Testis (tissue), 3 donors: ENCODE results near the gene NCBP3. TPM values are rescaled to one million over a fixed set of nuclear protein-coding genes. Genes with fewer than 3 reads are reported as not detected.

Source experiments
- DNase-seq: peaks from one replicate; pipeline ENCODE4 v3.0.0-alpha.2; 2019
- H3K27ac ChIP-seq, 2 donors: fragments of 200-600 bp; sonication (generic); one replicate each; pipeline ENCODE4 v1.5.1; 2019
- H3K27me3 ChIP-seq: fragments of 200-600 bp; sonication (generic); one replicate; pipeline ENCODE4 v1.5.1; 2019
- H3K36me3 ChIP-seq: fragments of 200-600 bp; sonication (generic); one replicate; pipeline ENCODE4 v1.5.1; 2017; ENCODE audit warnings: low read depth; ENCODE audit errors: missing control alignments
- H3K4me1 ChIP-seq: fragments of 200-600 bp; sonication (generic); one replicate; pipeline ENCODE4 v1.5.1; 2019
- H3K4me3 ChIP-seq, 2 donors: fragments of 200-600 bp; sonication (generic); one replicate each; pipeline ENCODE4 v1.5.1; 2017 to 2019
- H3K9me3 ChIP-seq: fragments of 200-600 bp; sonication (generic); one replicate; pipeline ENCODE4 v1.5.1; 2017
- POLR2A ChIP-seq: fragments of 450-650 bp; IDR thresholded peaks from one replicate; pipeline ENCODE4 v1.6.1; 2017; ENCODE audit warnings: antibody characterized with exemption, mild to moderate bottlenecking, moderate library complexity
- WGBS, 2 donors: methylation state at CpG; one replicate each; pipeline ENCODE4 v1.1.5; 2018; 5-methylcytosine and 5-hydroxymethylcytosine counted together
- intact Hi-C: fragments of 100-400 bp; cut with DNase I; formaldehyde crosslinking; loops from one replicate; pipeline ENCODE4 v1.15.1; 2023; ENCODE audit warnings: low total_unique reads
- polyA plus RNA-seq: library from polyadenylated mRNA; stranded (reverse); fragments of 350-450 nt; fragmentation: Illumina TruSeq; extraction: RNeasy Lipid Tissue Mini Kit (QIAGEN cat#74804); gene quantifications from one replicate; pipeline ENCODE4 v1.2.3, GENCODE V29; 2014; ENCODE audit warnings: low read depth, low replicate concordance; ENCODE audit not compliant: insufficient read depth
- total RNA-seq, 2 donors: library from RNA; depleted of rRNA; stranded (reverse); fragments of >200 nt; gene quantifications; one replicate each; pipeline ENCODE4 v1.2.3, GENCODE V29; 2016
- TF ChIP-seq, protein P1 (sequence below), 3 experiments: fragments of 450-650 bp in 2 of 3; fragments of 200-600 bp in 1 of 3; sonication (generic) in 1 of 3; IDR thresholded peaks; one replicate each; pipeline ENCODE4 v1.5.1; 2016 to 2019; ENCODE audit warnings: antibody characterized with exemption in 3 of 3, mild to moderate bottlenecking in 2 of 3, moderate library complexity in 1 of 3

NCBP3 gene
- total and polyA plus RNA-seq, 3 donors from 2014 or later = 37.2 to 61.6 (median 37.7) TPM

- no peaks in the 10 kb centered on the region for H3K36me3 ChIP-seq
- H3K4me3 ChIP-seq = no peak overlapping the region
- no peak for TF ChIP-seq POLR2A
- no peak overlapping the region for H3K27ac ChIP-seq
- H3K4me1 ChIP-seq = peaks cover 18% of the 10 kb centered on the region
- DNase-seq = no peak
- H3K9me3 ChIP-seq = no peaks in the 10 kb centered on the region
- 75 to 77% methylated on average over 5 of the region's 5 CpGs for WGBS, 2 donors
- H3K27me3 ChIP-seq = no peaks in the 10 kb centered on the region
- intact Hi-C loops = no loop called here
These were observed 40.5 kb downstream of the NCBP3 start for GRCh38 chr17:3805581-3805980.

DNA sequence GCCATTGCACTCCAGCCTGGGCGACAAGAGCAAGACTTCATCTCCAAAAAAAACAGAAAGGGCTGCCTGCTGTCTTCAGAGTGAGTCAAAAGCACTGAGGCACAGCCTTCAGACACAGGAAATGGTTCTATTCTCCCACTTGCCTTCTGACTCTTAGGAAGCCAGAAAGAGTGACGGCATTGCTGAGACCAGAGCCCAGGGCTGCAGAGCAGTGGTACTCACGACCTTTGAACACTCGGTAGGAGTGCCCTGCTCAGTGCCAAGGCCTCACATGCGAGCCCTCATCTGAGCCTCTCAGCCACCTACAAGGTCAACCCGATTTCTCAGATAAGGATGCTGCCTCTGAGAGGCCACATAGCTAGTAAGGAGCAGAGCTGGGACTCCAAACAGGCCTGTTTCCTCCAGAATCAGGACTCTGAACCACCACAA is 41.5 kb downstream of the NCBP3 start:
- H3K9me3 ChIP-seq = no peaks in the 10 kb centered on the region
- TF ChIP-seq, protein P1, sequence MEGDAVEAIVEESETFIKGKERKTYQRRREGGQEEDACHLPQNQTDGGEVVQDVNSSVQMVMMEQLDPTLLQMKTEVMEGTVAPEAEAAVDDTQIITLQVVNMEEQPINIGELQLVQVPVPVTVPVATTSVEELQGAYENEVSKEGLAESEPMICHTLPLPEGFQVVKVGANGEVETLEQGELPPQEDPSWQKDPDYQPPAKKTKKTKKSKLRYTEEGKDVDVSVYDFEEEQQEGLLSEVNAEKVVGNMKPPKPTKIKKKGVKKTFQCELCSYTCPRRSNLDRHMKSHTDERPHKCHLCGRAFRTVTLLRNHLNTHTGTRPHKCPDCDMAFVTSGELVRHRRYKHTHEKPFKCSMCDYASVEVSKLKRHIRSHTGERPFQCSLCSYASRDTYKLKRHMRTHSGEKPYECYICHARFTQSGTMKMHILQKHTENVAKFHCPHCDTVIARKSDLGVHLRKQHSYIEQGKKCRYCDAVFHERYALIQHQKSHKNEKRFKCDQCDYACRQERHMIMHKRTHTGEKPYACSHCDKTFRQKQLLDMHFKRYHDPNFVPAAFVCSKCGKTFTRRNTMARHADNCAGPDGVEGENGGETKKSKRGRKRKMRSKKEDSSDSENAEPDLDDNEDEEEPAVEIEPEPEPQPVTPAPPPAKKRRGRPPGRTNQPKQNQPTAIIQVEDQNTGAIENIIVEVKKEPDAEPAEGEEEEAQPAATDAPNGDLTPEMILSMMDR (IDR thresholded peaks at IDR 0.05) = no peak
- TF ChIP-seq POLR2A = no peak
- DNase-seq = no peak
- H3K4me3 ChIP-seq = no peak overlapping the region
- WGBS, 2 donors = 55% methylated on average over 6 of the region's 6 CpGs
- no peak overlapping the region for H3K27ac ChIP-seq
- H3K27me3 ChIP-seq = no peaks in the 10 kb centered on the region
- peaks cover 18% of the 10 kb centered on the region for H3K4me1 ChIP-seq
- H3K36me3 ChIP-seq = no peaks in the 10 kb centered on the region
- intact Hi-C loops = no loop called here

- intact Hi-C loops = no loop called here
- no peak overlapping the region for H3K4me3 ChIP-seq
These were observed 42.8 kb downstream of the NCBP3 start for GRCh38 chr17:3803308-3803640.

DNA sequence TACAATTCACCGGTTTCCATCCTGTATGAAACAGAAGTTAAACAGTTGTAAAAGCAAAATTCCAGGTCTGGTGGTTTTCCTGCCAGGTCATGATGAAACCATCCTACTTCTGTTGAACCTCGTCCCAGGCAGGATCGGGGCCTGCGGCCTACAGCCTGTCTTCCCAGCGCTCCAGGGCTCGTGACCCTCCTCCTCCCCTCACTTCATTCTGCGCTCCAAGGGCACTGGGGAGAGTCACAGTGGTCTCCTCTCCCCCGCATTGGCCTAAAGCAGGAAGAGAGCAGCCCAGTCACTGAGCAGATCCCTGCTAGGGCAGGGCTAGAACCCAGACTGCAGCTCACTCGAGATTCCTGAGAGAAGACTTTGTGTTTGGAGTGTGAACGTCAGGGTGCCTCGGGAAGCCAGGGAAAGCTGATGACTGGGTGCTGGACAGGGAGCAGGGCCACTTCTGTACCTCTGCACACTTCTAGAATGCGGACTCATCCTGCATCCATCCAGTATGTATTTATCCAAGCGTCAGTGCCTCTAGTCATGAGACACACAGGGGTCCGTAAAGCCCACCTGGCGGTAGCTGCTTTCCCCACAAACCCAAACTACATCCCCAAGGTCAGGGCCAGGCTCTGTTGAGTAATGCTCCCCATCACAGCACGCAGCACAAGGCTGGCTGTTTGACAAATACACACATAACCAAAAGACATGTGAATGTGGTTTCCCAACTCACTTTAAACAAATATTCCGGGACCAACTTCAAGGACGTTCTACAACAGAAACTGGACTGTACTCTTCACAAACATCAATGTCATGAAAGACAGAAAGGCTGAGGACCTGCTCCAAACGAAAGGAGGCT is 43.4 kb downstream of the NCBP3 start:
- intact Hi-C loops = no loop called here
- WGBS, 2 donors = 42 to 56% methylated on average over 16 to 19 of the region's 19 CpGs
- no peaks in the 10 kb centered on the region for H3K27me3 ChIP-seq
- peaks cover 30% of the 10 kb centered on the region for H3K4me1 ChIP-seq
- H3K4me3 ChIP-seq = no peak overlapping the region
- peak overlapping the region; percentile 49 to 78 for H3K27ac ChIP-seq
- peak; percentile 70 for DNase-seq
- no peaks in the 10 kb centered on the region for H3K9me3 ChIP-seq
- no peak for TF ChIP-seq POLR2A
- TF ChIP-seq, protein P1 (IDR thresholded peaks at IDR 0.05) = no peak
- no peaks in the 10 kb centered on the region for H3K36me3 ChIP-seq

More at GRCh38 chr17:3803308-3803640, 42.8 kb downstream of the NCBP3 start:
- H3K27ac ChIP-seq = peak overlapping the region in 1 of 2 donors; percentile 78
- WGBS, 2 donors = 57 to 65% methylated on average over 5 of the region's 5 CpGs
- H3K36me3 ChIP-seq = no peaks in the 10 kb centered on the region
- H3K9me3 ChIP-seq = no peaks in the 10 kb centered on the region
- no peak for DNase-seq
- TF ChIP-seq, protein P1 (IDR thresholded peaks at IDR 0.05) = no peak
- TF ChIP-seq POLR2A = no peak
- no peaks in the 10 kb centered on the region for H3K27me3 ChIP-seq
- H3K4me1 ChIP-seq = peaks cover 28% of the 10 kb centered on the region

DNA sequence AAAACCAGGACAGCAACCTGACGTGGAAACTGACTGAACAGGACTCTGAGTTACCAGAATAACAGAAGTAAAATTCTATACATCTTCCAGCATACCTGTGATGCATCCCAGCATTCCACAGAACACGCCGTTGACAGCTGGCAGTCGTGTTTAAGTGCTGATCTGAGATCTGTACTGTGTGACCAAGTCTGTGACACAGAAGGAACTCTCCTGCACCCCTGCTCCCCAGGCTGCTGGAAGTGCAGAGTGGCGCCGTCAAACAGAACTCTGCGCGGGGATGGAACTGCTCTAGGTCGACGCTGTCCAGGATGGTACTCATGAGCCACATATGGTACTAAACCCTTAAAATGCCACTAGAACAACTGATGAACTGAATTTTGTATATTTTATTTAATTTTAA is 44.3 kb downstream of the NCBP3 start:
- WGBS, 2 donors = 94 to 96% methylated on average over 10 of the region's 10 CpGs
- H3K4me3 ChIP-seq = no peak overlapping the region
- DNase-seq = no peak
- intact Hi-C loops = no loop called here
- H3K36me3 ChIP-seq = no peaks in the 10 kb centered on the region
- H3K4me1 ChIP-seq = peaks cover 30% of the 10 kb centered on the region
- no peaks in the 10 kb centered on the region for H3K27me3 ChIP-seq
- TF ChIP-seq, protein P1 (IDR thresholded peaks at IDR 0.05) = no peak
- TF ChIP-seq POLR2A = no peak
- H3K9me3 ChIP-seq = no peaks in the 10 kb centered on the region
- H3K27ac ChIP-seq = no peak overlapping the region
